HG02870 (cell line): ENCODE data around the gene WDR89.
"Not testable (repeated sequence)": the region's sequence is repeated elsewhere in the genome, so short reads cannot be mapped to it uniquely, and the experiment has no call there.

Source experiments
- ATAC-seq: cut with Tn5 transposase; IDR thresholded peaks from one replicate; pipeline ENCODE4 v1.9.1; 2021; ENCODE audit warnings: mild to moderate bottlenecking, moderate library complexity; ENCODE audit not compliant: unreplicated experiment

The WDR89 gene

DNA sequence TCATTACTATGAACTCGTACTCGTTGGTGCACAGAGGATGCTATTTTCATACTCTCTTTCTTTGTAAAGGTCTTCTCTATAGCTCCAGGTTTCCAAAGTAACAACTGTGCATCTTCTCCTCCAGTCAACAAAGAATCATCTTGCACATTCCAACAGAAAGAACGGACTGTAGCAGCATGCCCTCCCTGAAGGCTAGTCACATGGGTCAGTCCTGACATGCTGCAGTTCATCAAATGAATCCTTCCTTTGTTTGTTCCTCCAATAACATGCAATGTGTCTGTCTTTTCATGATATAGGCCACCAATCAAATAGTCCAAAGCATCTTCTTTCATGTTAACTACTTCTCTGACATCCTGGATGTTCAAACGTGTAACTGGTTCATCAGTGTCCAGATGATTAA, 42.9 kb downstream of the WDR89 start:
- no peak for ATAC-seq

DNA sequence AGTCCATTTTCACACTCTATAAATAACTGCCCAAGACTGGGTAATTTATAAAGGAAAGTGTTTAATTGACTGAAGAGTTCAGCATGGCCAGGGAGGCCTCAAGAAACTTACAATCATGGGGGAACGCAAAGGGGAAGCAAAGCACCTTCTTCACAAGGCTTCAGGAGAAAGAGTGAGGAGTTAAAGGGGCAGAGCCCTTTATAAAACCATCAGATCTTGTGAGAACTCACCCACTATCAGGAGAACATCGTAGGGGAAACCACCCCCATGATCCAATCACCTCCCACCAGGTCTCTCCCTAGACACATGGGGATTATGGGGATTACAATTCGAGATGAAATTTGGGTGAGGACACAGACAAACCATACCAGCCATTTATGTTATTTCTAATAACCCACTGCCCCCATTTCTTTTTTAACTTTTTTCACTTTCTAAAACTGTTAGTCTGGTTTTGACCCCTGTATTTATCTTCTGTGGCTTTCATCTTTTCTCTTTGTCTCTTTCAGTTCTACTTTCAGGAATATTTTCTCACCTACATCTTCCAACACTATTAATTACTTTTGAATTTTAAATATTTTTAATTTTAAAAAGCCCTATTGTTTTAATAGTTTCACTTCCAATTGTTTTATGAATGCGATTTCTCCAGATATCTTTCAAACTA, 44.5 kb downstream of the WDR89 start:
- ATAC-seq: no peak

DNA sequence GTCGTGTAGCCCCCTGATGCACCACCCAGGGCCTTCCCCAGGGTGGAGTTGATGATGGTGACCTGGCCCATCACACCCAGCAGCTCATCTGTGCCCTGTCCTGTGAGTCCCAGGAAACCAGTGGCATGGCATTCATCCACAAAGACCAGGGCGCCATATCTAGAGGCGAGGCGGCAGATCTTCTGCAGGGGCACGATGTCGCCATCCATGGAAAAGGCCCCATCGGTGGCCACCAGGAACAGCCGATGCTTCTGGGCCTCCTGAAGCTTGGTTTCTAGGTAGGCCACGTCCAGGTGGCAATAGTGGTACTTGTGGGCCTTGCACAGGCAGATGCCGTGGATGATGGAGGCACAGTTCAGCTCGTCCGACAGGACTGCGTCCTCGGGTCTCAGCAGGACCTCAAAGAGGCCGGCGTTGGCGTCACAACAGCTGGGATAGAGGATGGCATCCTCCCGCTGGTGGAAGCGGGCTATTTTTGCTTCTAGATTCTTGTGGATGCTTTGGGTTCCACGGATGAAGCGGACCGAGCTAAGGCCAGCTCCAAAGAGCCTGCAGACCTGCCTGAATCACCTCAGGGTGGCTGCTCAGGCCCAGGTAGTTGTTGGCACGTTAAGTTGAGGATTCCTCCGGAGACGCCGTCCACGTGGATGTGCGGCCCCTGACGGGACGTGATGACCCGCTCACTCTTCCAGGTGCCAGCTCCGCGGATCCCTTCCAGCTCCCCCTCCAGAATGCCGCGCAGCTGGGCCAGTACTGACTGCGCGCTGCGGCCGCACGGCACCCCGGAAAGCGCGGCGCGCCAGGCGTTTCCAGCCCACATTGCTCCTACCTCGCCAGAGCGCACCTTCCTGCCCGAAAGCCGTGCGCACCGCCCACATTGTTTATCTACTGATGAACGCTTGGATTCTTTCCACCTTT, 47.0 kb downstream of the WDR89 start:
- no peak for ATAC-seq

DNA sequence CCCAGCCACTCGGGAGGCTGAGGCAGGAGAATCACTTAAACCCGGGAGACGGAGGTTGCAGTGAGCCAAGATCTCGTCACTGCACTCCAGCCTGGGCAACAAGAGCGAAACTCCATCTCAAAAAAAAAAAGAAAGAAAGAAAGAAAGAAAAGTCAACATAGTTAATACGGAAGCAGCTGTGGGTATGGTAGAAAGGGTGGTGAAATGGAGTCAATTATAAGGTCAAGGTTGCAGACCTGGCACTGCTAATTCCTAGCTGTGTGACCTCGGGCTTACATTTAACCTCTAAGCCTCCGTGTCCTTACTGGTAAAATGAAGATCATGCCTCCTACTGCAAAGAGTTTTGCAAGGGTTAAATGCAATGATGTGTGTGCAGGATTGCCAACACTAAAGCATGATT, 58.6 kb downstream of the WDR89 start:
- not testable (repeated sequence) for ATAC-seq

DNA sequence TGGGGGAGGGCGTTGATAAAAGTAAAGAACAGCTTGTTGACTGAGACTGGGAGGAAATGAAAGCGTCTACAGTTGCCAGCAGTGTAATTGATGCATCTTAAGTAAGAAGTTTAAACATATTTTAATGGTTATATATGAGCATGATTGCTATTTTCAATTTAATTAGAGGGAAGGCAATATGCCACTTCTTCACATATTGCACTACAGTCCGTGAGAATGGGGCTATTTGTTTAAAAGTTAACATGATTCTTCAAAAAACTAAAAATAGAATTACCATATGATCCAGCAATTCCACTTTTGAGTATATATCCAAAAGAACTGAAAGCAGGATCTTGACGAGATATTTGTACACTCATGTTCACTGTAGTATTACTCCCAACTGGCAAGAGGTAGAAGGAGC, 60.2 kb downstream of the WDR89 start:
- ATAC-seq: no peak

DNA sequence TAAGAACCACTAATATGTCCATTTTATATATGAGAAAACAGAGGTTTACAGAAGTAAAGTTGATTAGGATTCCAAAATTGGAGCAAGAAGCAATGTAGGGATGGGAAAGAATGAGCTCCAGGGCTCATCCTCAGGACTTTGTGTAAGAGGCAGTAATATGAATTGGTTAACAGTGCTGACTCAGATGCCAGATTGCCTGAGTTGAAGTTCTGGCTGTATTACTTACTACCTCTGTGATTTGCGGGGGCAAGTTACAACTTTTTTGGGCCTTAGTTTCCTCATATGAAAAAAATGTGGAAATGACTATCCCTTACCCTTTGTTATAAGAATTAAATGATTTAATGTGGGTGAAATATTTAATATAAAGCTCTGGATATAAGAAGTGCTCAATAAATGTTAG, 63.4 kb downstream of the WDR89 start:
- no peak for ATAC-seq

DNA sequence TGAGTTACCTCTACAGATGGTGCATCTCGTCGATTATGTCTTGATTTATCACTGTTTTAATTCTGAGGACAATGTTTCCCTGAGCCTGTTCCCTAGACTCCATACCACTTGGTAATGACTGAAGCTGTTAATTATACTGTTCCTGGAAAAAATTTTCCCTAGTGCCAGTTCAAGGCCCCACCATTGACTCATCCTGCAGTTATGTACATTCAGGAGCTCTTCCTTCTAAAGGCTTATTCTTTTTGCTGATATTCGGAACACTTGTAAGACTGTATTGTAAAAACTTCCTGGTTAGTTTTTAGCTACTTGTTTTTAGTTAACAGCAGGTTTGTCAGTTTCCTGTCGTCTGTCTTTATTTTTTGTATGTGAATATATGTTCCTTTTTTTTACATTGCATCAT, 68.1 kb downstream of the WDR89 start:
- ATAC-seq: no peak

DNA sequence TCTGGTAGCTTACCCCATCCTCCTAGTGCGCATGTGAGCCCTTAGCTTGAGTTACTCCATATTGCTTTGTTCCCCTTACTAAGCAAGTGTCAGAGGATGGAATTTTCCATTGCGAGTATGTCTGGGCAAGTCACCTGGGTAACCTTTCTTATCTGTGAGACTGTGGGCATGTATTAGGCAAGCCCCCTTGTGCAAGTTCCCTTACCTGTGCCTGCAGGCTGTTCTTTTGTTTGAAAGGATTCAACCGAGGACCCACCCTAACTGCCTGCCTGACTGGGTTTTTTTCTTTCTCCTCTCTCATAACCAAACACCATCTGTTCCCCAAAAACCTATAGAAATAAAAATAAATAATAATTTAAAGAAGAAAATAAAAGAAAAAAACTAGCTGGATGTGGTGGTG, 76.2 kb downstream of the WDR89 start:
- no peak for ATAC-seq

DNA sequence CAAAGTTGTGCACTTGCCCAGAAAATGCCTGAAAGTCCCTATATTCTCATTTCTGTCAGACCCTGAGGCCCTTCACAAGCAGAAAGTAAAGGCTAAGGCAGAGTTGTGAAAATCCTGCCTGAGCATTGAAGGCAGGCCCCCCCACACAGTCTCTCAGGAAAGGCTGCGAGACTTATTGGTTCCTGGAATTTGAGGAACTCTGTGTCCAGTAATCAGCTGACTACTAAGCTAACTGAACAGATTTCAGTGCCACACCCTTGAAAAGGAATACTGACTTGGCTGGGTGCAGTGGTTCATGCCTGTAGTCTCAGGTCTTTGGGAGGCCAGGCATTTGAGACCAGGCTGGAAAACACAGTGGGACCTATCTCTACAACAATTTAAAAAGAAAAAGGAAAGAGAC, 77.4 kb downstream of the WDR89 start:
- no peak for ATAC-seq

DNA sequence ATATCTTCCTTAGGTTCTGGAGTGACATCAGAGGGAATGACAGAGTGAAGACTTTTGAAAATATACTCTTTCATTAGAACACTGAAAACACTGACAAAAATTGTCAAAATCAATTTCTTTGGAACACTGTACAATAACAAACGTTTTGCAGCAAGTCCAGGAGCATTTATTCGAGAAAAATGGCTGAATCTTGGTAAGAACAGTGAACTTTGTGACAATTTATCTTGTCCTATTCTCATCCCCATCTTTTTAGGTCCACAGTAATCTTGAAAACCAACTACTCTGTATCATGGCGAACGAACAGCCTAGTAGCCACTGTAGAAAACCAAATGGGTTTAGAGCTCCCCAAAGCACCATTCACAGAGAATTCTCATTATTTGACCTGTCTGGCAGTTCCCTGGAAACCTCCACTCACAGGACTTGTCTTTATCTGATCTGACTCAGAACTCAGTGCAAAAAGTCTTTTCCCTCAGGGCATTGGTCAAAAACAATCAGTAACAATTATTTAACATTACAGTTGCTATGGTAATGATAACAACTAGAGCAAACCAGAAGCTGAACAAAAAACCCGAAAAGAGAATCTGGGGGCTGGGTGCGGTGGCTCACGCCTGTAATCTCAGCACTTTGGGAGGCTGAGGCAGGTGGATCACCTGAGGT, 78.2 kb downstream of the WDR89 start:
- no peak for ATAC-seq

DNA sequence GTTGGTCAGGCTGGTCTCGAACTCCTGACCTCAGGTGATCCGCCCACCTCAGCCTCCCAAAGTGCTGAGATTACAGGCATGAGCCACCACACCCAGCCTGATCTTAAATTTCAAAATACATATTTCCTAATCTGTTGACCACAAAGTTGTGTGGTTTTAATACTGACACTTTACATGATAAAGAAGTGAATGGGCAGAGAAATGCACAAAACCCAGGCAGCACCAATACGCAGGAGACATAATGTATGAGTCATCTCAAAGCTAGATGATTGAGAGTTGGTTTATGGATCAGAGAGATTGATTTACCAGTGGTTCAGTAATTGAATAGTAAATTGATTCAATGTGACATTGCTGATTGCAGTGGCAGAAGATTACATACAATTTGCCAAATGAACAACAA, 79.3 kb downstream of the WDR89 start:
- ATAC-seq: no peak

DNA sequence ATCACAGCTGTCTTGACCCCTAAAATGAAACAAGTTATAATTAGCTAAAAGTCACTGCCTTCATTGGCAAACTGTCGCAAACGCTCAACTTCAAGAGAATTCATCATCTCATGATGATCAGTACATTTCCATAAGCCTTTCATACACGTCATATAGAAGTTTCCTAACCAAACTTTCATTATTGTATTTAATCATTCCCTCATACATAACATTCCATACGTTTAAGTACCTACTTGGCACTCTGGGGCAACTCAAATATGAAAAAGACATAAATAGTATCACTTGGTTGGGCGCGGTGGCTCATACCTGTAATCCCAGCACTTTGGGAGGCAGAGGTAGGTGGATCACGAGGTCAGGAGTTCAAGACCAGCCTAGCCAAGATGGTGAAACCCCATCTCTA, 86.1 kb downstream of the WDR89 start:
- no peak for ATAC-seq

DNA sequence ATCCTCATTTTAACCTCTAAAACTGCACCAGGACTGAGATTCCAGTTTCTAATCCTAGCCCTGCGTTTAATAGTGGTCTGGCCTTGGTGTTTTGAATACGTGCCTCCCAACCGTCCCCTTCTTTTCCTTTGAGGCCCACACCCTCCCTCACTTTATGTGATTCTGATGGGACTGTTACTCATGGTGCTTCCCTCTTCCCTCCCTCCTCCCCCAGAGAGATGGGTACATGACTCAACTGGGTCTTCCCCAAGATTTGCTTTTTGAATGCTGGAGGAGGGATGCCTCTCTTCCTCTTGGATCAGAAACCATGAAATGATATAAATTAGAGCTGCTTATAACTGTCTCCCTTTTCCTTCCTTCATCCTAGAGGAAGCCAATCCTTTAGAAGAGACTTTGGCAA, 90.3 kb downstream of the WDR89 start:
- no peak for ATAC-seq

DNA sequence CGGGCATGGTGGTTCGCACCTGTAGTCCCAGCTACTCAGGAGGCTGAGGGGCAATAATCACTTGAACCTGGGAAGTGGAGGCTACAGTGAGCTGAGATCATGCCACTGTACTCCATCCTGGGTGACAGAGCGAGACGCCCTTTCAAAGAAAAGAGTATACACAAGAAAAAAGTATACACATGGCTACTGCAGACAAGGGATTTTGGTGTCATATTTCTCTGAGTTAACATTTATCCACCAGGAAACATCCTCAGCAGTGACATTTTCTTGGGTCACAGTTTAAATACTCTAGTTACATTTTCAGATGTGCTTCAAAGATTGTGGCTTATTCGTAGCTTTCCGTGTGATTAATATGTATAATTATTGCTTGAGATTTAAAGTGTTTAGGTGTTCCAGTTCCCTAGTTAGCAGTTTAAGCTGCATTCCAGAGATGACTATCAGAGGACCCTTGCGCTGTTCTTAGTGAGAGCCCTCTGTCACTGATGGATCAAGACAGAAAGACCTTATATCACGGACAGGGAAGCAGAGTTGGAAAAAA, 93.8 kb downstream of the WDR89 start:
- no peak for ATAC-seq
